SK-N-MC (cell line): ENCODE data around the gene CDH11.

Experiments
- EZH2 ChIP-seq: fragments of 200-600 bp; sonication (generic); IDR thresholded peaks from one replicate; pipeline ENCODE4 v1.6.1; 2017; ENCODE audit warnings: antibody characterized with exemption
- FOXP2 ChIP-seq: optimal IDR thresholded peaks from 2 replicates; pipeline ENCODE3; 2011; ENCODE audit warnings: mild to moderate bottlenecking, moderate library complexity; ENCODE audit not compliant: insufficient read depth; ENCODE audit errors: extremely low read length, control extremely low read depth
- POLR2AphosphoS5 ChIP-seq: IDR thresholded peaks from 2 replicates; pipeline ENCODE4 v1.6.1; 2012; ENCODE audit warnings: mild to moderate bottlenecking, low read depth, low read length, borderline replicate concordance

GRCh38 chr16:65117811-65118448 is 3.9 kb downstream of the CDH11 start:
- TF ChIP-seq POLR2AphosphoS5: peak; percentile 66
- TF ChIP-seq EZH2: no peak
- TF ChIP-seq FOXP2: no peak
